Stimulated activated naive CD4-positive, alpha-beta T cell (primary cell): ENCODE data around the gene CPA5.

Source experiments
- DNase-seq, 6 experiments: peaks; one replicate each; lab custom pipeline; 2025; lab: John Stamatoyannopoulos, UW

CPA5 gene

GRCh38 chr7:130397051-130397757 is 52.6 kb downstream of the CPA5 start:
- DNase-seq, result no peak

GRCh38 chr7:130397758-130398073 is 53.1 kb downstream of the CPA5 start:
- DNase-seq, result no peak

GRCh38 chr7:130398526-130399090 is 54.0 kb downstream of the CPA5 start:
- no peak for DNase-seq

GRCh38 chr7:130400120-130400572 is 55.5 kb downstream of the CPA5 start:
- DNase-seq, result no peak

GRCh38 chr7:130401101-130401500 is 56.5 kb downstream of the CPA5 start:
- no peak for DNase-seq

- DNase-seq, result no peak
Measured at GRCh38 chr7:130401578-130401977, 57.0 kb downstream of the CPA5 start.

GRCh38 chr7:130405003-130405402 is 60.4 kb downstream of the CPA5 start:
- no peak for DNase-seq

GRCh38 chr7:130409067-130409711 is 64.6 kb downstream of the CPA5 start:
- DNase-seq, result no peak

- DNase-seq, result no peak
Measured at GRCh38 chr7:130409712-130410072, 65.1 kb downstream of the CPA5 start.

GRCh38 chr7:130410868-130411541 is 66.4 kb downstream of the CPA5 start:
- no peak for DNase-seq

GRCh38 chr7:130413201-130413600 is 68.6 kb downstream of the CPA5 start:
- no peak for DNase-seq

- peak in 3 of 6 experiments; percentile 34 to 49 (median 42) for DNase-seq
Measured at GRCh38 chr7:130415006-130415405, 70.4 kb downstream of the CPA5 start.

- DNase-seq, result peak in 3 of 6 experiments; percentile 21 to 51 (median 44)
Measured at GRCh38 chr7:130417213-130417612, 72.6 kb downstream of the CPA5 start.

GRCh38 chr7:130418306-130418705 is 73.7 kb downstream of the CPA5 start:
- DNase-seq, result no peak
